Left lung (tissue), 10 donors: ENCODE measurements around the gene C3AR1. TPM values are rescaled to one million over a fixed set of nuclear protein-coding genes. Genes with fewer than 3 reads are reported as not detected.
A peak's percentile ranks its signal among the peaks of the same experiment; 100 is the strongest.
"Not testable (repeated sequence)": the region's sequence is repeated elsewhere in the genome, so short reads cannot be mapped to it uniquely, and the experiment has no call there.

ENCODE experiments used
- ATAC-seq: fragments of 200-7000 bp; cut with Tn5 transposase; one replicate; pipeline ENCODE4 v1.9.1; 2020; ENCODE audit warnings: moderate library complexity
- DNase-seq, 4 donors: peaks; one replicate each; pipeline ENCODE4 v3.0.0-alpha.2; 2013 to 2020
- H3K27ac ChIP-seq, 2 donors: fragments of 200-600 bp; sonication (generic) in 1 of 2; one replicate each; pipeline versions ENCODE4 v1.5.0 to v1.8.0; 2020 to 2021
- H3K27me3 ChIP-seq, 2 donors: fragments of 200-600 bp; sonication (generic) in 1 of 2; one replicate each; pipeline versions ENCODE4 v1.5.0 to v1.8.0; 2020 to 2021
- H3K36me3 ChIP-seq, 2 donors: fragments of 200-600 bp; sonication (generic) in 1 of 2; one replicate each; pipeline versions ENCODE4 v1.5.0 to v1.8.0; 2020 to 2021
- H3K4me1 ChIP-seq, 2 donors: fragments of 200-600 bp; one replicate each; pipeline ENCODE4 v1.8.0; 2021
- H3K4me3 ChIP-seq, 2 donors: fragments of 200-600 bp; sonication (generic) in 1 of 2; one replicate each; pipeline versions ENCODE4 v1.5.0 to v1.8.0; 2020 to 2021; ENCODE audit warnings: mild to moderate bottlenecking in 1 of 2
- H3K9me3 ChIP-seq, 2 donors: fragments of 200-600 bp; sonication (generic) in 1 of 2; one replicate each; pipeline versions ENCODE4 v1.5.0 to v1.8.0; 2020 to 2021
- CTCF ChIP-seq, 2 donors: fragments of 200-600 bp; sonication (generic) in 1 of 2; IDR thresholded peaks; one replicate each; pipeline versions ENCODE4 v1.5.0 to v1.8.0; 2021; ENCODE audit warnings: antibody characterized with exemption in 2 of 2
- intact Hi-C, 2 donors: fragments of 100-400 bp; cut with DNase I; formaldehyde crosslinking; loops; one replicate each; pipeline versions ENCODE4 v1.11.2 to v1.14.2; 2022
- polyA plus RNA-seq, 6 donors: library from polyadenylated mRNA; unstranded; fragments of 120-200 nt; gene quantifications; one replicate each; pipeline ENCODE4 v1.2.1, GENCODE V29; 2013; ENCODE audit not compliant: insufficient read length in 6 of 6
- total RNA-seq, 2 donors: library from RNA; stranded (reverse); fragmentation: NEBNext Ultra II Directional; extraction: Animal tissue kit (Norgen Biotek cat#: 25700); gene quantifications; one replicate each; pipeline ENCODE4 v1.2.1, GENCODE V29; 2021
- donor health status: DM: no; HTN: yes; CAD: no.
- donor health status: DM: no; HTN: no; CAD: no.

The C3AR1 gene
- total and polyA plus RNA-seq, 8 donors = 3.0 to 66.4 (median 4.5) TPM

GRCh38 chr12:8030189-8030588 lies 36.0 kb downstream of the C3AR1 start:
- H3K27me3 ChIP-seq = no peaks in the 10 kb centered on the region
- H3K36me3 ChIP-seq = no peaks in the 10 kb centered on the region
- ATAC-seq = no peak
- H3K27ac ChIP-seq = no peak overlapping the region
- no peak for DNase-seq
- H3K4me3 ChIP-seq = no peak overlapping the region
- H3K9me3 ChIP-seq = no peaks in the 10 kb centered on the region
- peaks cover 17 to 34% of the 10 kb centered on the region in 2 donors for H3K4me1 ChIP-seq
- TF ChIP-seq CTCF (IDR thresholded peaks at IDR 0.05) = no peak
- intact Hi-C loops = no loop called here

GRCh38 chr12:8028267-8028666 lies 37.9 kb downstream of the C3AR1 start:
- H3K27ac ChIP-seq = no peak overlapping the region
- intact Hi-C loops = no loop called here
- peaks cover 6 to 14% of the 10 kb centered on the region in 2 donors for H3K4me1 ChIP-seq
- H3K36me3 ChIP-seq = no peaks in the 10 kb centered on the region
- no peaks in the 10 kb centered on the region for H3K27me3 ChIP-seq
- no peak for TF ChIP-seq CTCF (IDR thresholded peaks at IDR 0.05)
- no peak for DNase-seq
- no peaks in the 10 kb centered on the region for H3K9me3 ChIP-seq
- no peak for ATAC-seq
- H3K4me3 ChIP-seq = no peak overlapping the region

- Histone ChIP-seq H3K27me3 (no peaks in the 10 kb centered on the region), H3K36me3 (no peaks in the 10 kb centered on the region), H3K27ac (no peak overlapping the region), H3K4me3 (peak overlapping the region in 1 of 2 donors; percentile 72), H3K4me1 (peaks cover 6 to 11% of the 10 kb centered on the region in 2 donors), H3K9me3 (no peaks in the 10 kb centered on the region)
- ATAC-seq = no peak
- no peak for DNase-seq
- no peak for TF ChIP-seq CTCF (IDR thresholded peaks at IDR 0.05)
- intact Hi-C loops = no loop called here
Measured at GRCh38 chr12:8027856-8028255, 38.3 kb downstream of the C3AR1 start.

GRCh38 chr12:8026291-8026900 lies 39.8 kb downstream of the C3AR1 start:
- ATAC-seq (peak; percentile 98), DNase-seq (peak; percentile 88 to 99 (median 98))
- Histone ChIP-seq H3K27me3 (no peaks in the 10 kb centered on the region), H3K4me3 (peak overlapping the region; percentile 62 to 72), H3K36me3 (no peaks in the 10 kb centered on the region), H3K27ac (peak overlapping the region; percentile 99 to 100), H3K4me1 (peaks cover 0 to 4% of the 10 kb centered on the region in 2 donors), H3K9me3 (no peaks in the 10 kb centered on the region)
- intact Hi-C loops = no loop called here
- TF ChIP-seq CTCF (IDR thresholded peaks at IDR 0.05) = no peak

- peak; percentile 51 for ATAC-seq
- no peaks in the 10 kb centered on the region for H3K36me3 ChIP-seq
- no peak for TF ChIP-seq CTCF (IDR thresholded peaks at IDR 0.05)
- peak overlapping the region; percentile 9 to 26 for H3K4me3 ChIP-seq
- peaks cover 23 to 58% of the 10 kb centered on the region in 2 donors for H3K27me3 ChIP-seq
- H3K27ac ChIP-seq = no peak overlapping the region
- intact Hi-C loops = no loop called here
- H3K9me3 ChIP-seq = no peaks in the 10 kb centered on the region
- peaks cover 0 to 11% of the 10 kb centered on the region in 2 donors for H3K4me1 ChIP-seq
- no peak for DNase-seq
Measured at GRCh38 chr12:8018666-8019581, 47.2 kb downstream of the C3AR1 start.

- Histone ChIP-seq H3K4me3 (peak overlapping the region in 1 of 2 donors; percentile 26), H3K4me1 (peaks cover 0 to 11% of the 10 kb centered on the region in 2 donors), H3K27me3 (peaks cover 23 to 58% of the 10 kb centered on the region in 2 donors)
- H3K27ac ChIP-seq, H3K9me3 ChIP-seq, DNase-seq, H3K36me3 ChIP-seq, ATAC-seq, intact Hi-C loops: not testable (repeated sequence)
Measured at GRCh38 chr12:8018213-8018612, 47.9 kb downstream of the C3AR1 start.
